HUES6 (cell line): ENCODE data around the gene SCT.
"Not testable (repeated sequence)": the region's sequence is repeated elsewhere in the genome, so short reads cannot be mapped to it uniquely, and the experiment has no call there.

Experiments
- H3K27ac ChIP-seq: 2 replicates; pipeline ENCODE4 v1.7.0; 2013; ENCODE audit warnings: low read depth, mild to moderate bottlenecking, low read length, inconsistent platforms
- H3K27me3 ChIP-seq: 2 replicates; pipeline ENCODE4 v1.6.1; 2013; ENCODE audit warnings: low read length; ENCODE audit not compliant: control insufficient read depth, insufficient read depth
- H3K36me3 ChIP-seq: 2 replicates; pipeline ENCODE4 v1.6.1; 2013; ENCODE audit warnings: low read length; ENCODE audit not compliant: control insufficient read depth, insufficient read depth
- H3K4me1 ChIP-seq: 2 replicates; pipeline ENCODE4 v1.6.1; 2013; ENCODE audit warnings: low read length; ENCODE audit not compliant: control insufficient read depth, insufficient read depth
- H3K4me3 ChIP-seq: 2 replicates; pipeline ENCODE4 v1.5.1; 2013; ENCODE audit warnings: low read depth, low read length
- H3K9ac ChIP-seq: one replicate; pipeline ENCODE4 v1.6.1; 2013; ENCODE audit warnings: mild to moderate bottlenecking, low read length
- H3K9me3 ChIP-seq: 2 replicates; pipeline ENCODE4 v1.6.1; 2013; ENCODE audit warnings: low read depth, low read length; ENCODE audit not compliant: control insufficient read depth, insufficient read depth

The SCT gene

GRCh38 chr11:656866-657265 is 29.9 kb upstream of the SCT start:
- Histone ChIP-seq H3K9me3 (no peaks in the 10 kb centered on the region), H3K36me3 (peaks cover 36% of the 10 kb centered on the region), H3K27ac (no peak overlapping the region), H3K27me3 (no peaks in the 10 kb centered on the region), H3K9ac (no peak overlapping the region), H3K4me1 (no peaks in the 10 kb centered on the region), H3K4me3 (no peak overlapping the region)

- Histone ChIP-seq H3K36me3 (peaks cover 36% of the 10 kb centered on the region), H3K9me3 (no peaks in the 10 kb centered on the region), H3K27me3 (no peaks in the 10 kb centered on the region), H3K9ac (no peak overlapping the region), H3K4me1 (no peaks in the 10 kb centered on the region), H3K27ac (no peak overlapping the region), H3K4me3 (no peak overlapping the region)
These were observed 29.4 kb upstream of the SCT start for GRCh38 chr11:656426-656825.

- Histone ChIP-seq H3K27me3 (no peaks in the 10 kb centered on the region), H3K9ac (no peak overlapping the region), H3K9me3 (no peaks in the 10 kb centered on the region), H3K4me1 (no peaks in the 10 kb centered on the region), H3K36me3 (peaks cover 26% of the 10 kb centered on the region), H3K4me3 (no peak overlapping the region), H3K27ac (no peak overlapping the region)
These were observed 28.2 kb upstream of the SCT start for GRCh38 chr11:655036-655726.

- peaks cover 23% of the 10 kb centered on the region for H3K36me3 ChIP-seq
- not testable (repeated sequence) for H3K27ac ChIP-seq, H3K4me1 ChIP-seq
These were observed 27.5 kb upstream of the SCT start for GRCh38 chr11:654444-654843.

GRCh38 chr11:653837-654236 is 26.9 kb upstream of the SCT start:
- Histone ChIP-seq H3K27me3 (no peaks in the 10 kb centered on the region), H3K9ac (no peak overlapping the region), H3K36me3 (peaks cover 20% of the 10 kb centered on the region), H3K4me1 (no peaks in the 10 kb centered on the region), H3K27ac (no peak overlapping the region), H3K9me3 (no peaks in the 10 kb centered on the region), H3K4me3 (no peak overlapping the region)

More at GRCh38 chr11:654444-654843, 27.5 kb upstream of the SCT start:
- H3K27me3 ChIP-seq, H3K4me3 ChIP-seq, H3K9me3 ChIP-seq, H3K9ac ChIP-seq: not testable (repeated sequence)

- H3K4me1 ChIP-seq, H3K4me3 ChIP-seq, H3K27me3 ChIP-seq, H3K27ac ChIP-seq, H3K9me3 ChIP-seq, H3K9ac ChIP-seq: not testable (repeated sequence)
- peaks cover 20% of the 10 kb centered on the region for H3K36me3 ChIP-seq
These were observed 26.2 kb upstream of the SCT start for GRCh38 chr11:653136-653535.

- Histone ChIP-seq H3K27ac (no peak overlapping the region), H3K9me3 (no peaks in the 10 kb centered on the region), H3K27me3 (no peaks in the 10 kb centered on the region), H3K9ac (no peak overlapping the region), H3K36me3 (peaks cover 18% of the 10 kb centered on the region), H3K4me3 (no peak overlapping the region), H3K4me1 (no peaks in the 10 kb centered on the region)
These were observed 23.5 kb upstream of the SCT start for GRCh38 chr11:650482-650881.

GRCh38 chr11:647672-648158 is 20.7 kb upstream of the SCT start:
- H3K36me3 ChIP-seq = peaks cover 23% of the 10 kb centered on the region
- not testable (repeated sequence) for H3K4me3 ChIP-seq, H3K27ac ChIP-seq, H3K9ac ChIP-seq, H3K9me3 ChIP-seq, H3K27me3 ChIP-seq, H3K4me1 ChIP-seq

- no peaks in the 10 kb centered on the region for H3K4me1 ChIP-seq
- H3K9ac ChIP-seq = no peak overlapping the region
- H3K27me3 ChIP-seq = no peaks in the 10 kb centered on the region
- H3K4me3 ChIP-seq = no peak overlapping the region
- peaks cover 27% of the 10 kb centered on the region for H3K36me3 ChIP-seq
- H3K9me3 ChIP-seq = no peaks in the 10 kb centered on the region
- H3K27ac ChIP-seq = no peak overlapping the region
These were observed 19.2 kb upstream of the SCT start for GRCh38 chr11:646214-646613.

GRCh38 chr11:645536-645935 is 18.6 kb upstream of the SCT start:
- no peak overlapping the region for H3K4me3 ChIP-seq
- no peaks in the 10 kb centered on the region for H3K9me3 ChIP-seq
- no peak overlapping the region for H3K27ac ChIP-seq
- peaks cover under 1% of the 10 kb centered on the region; the same call in 1 of the 2 replicates for H3K27me3 ChIP-seq
- H3K9ac ChIP-seq = no peak overlapping the region
- H3K36me3 ChIP-seq = peaks cover 27% of the 10 kb centered on the region
- H3K4me1 ChIP-seq = no peaks in the 10 kb centered on the region

- H3K9me3 ChIP-seq = no peaks in the 10 kb centered on the region
- H3K9ac ChIP-seq = no peak overlapping the region
- peaks cover 23% of the 10 kb centered on the region for H3K36me3 ChIP-seq
- H3K27me3 ChIP-seq = peaks cover 7% of the 10 kb centered on the region
- no peak overlapping the region for H3K27ac ChIP-seq
- H3K4me1 ChIP-seq = peaks cover 2% of the 10 kb centered on the region; the same call in 1 of the 2 replicates
- H3K4me3 ChIP-seq = no peak overlapping the region
These were observed 17.1 kb upstream of the SCT start for GRCh38 chr11:643849-644738.
